ENCODE results near the gene ADCY2.

The ADCY2 gene

GRCh38 chr5:7850395-7851239, 454.7 kb downstream of the ADCY2 start, which contains the start of gene CFAP90:
TSS of gene CFAP90 (minus strand) at chr5:7851133. CDS start at chr5:7851021, 112 bp downstream.
- H3K79me2 ChIP-seq (ENCODE audit: control insufficient read depth, insufficient read depth, low read length): no peaks in the 10 kb centered on the region
- peak within 1 kb of the TSS; percentile 94 for H3K23ac ChIP-seq (ENCODE audit: low read length)
- peak within 1 kb of the TSS; percentile 78 for H3K9ac ChIP-seq (ENCODE audit: low read length)
- H4K5ac ChIP-seq (ENCODE audit: low read length): no peak within 1 kb of the TSS
- peak within 1 kb of the TSS; percentile 55 for H3K4me3 ChIP-seq (ENCODE audit: low read length)
- H3K4ac ChIP-seq (ENCODE audit: low read depth, low read length): no peak within 1 kb of the TSS
- no CpG with 5 or more reads among the region's 76 CpGs for WGBS (ENCODE audit: extremely low coverage, insufficient coverage, low lambda C conversion rate)
- no peak within 1 kb of the TSS for H2AK5ac ChIP-seq (ENCODE audit: low read length)
- H2BK120ac ChIP-seq (ENCODE audit: low read depth, low read length): no peak within 1 kb of the TSS
- peak within 1 kb of the TSS; percentile 89 for H3K56ac ChIP-seq (ENCODE audit: low read length)
- H2BK5ac ChIP-seq (ENCODE audit: low read length): no peak within 1 kb of the TSS
- peak; percentile 95 for DNase-seq
- H4K8ac ChIP-seq (ENCODE audit: low read depth, low read length): no peak within 1 kb of the TSS
- H2BK15ac ChIP-seq (replicated peaks; ENCODE audit: low read depth): no peak within 1 kb of the TSS
- H3K27me3 ChIP-seq (ENCODE audit: insufficient read depth, low read length, poor library complexity): no peaks in the 10 kb centered on the region
- peak within 1 kb of the TSS; percentile 90 for H3K4me2 ChIP-seq (ENCODE audit: low read length)
- peak within 1 kb of the TSS; percentile 33 for H3K18ac ChIP-seq (ENCODE audit: low read length)
- H3K79me1 ChIP-seq (ENCODE audit: low read length): no peaks in the 10 kb centered on the region
- H3K4me1 ChIP-seq (ENCODE audit: control insufficient read depth, low read depth, low read length): no peaks in the 10 kb centered on the region
- peak within 1 kb of the TSS; percentile 55 for H3K27ac ChIP-seq (ENCODE audit: low read depth, low read length)
- no peaks in the 10 kb centered on the region for H3K36me3 ChIP-seq (ENCODE audit: control insufficient read depth, insufficient read depth, low read length)

GRCh38 chr5:7851240-7851592, 455.3 kb downstream of the ADCY2 start:
- Histone ChIP-seq H2BK120ac (ENCODE audit: low read depth, low read length) (no peak overlapping the region), H3K4me1 (ENCODE audit: control insufficient read depth, low read depth, low read length) (no peaks in the 10 kb centered on the region), H4K8ac (ENCODE audit: low read depth, low read length) (no peak overlapping the region), H3K4me3 (ENCODE audit: low read length) (no peak overlapping the region), H3K27ac (ENCODE audit: low read depth, low read length) (no peak overlapping the region), H3K79me2 (ENCODE audit: control insufficient read depth, insufficient read depth, low read length) (no peaks in the 10 kb centered on the region), H2AK5ac (ENCODE audit: low read length) (no peak overlapping the region), H2BK5ac (ENCODE audit: low read length) (no peak overlapping the region), H3K27me3 (ENCODE audit: insufficient read depth, low read length, poor library complexity) (no peaks in the 10 kb centered on the region), H3K4ac (ENCODE audit: low read depth, low read length) (no peak overlapping the region), H3K9ac (ENCODE audit: low read length) (peak overlapping the region; percentile 43), H3K23ac (ENCODE audit: low read length) (peak overlapping the region; percentile 94), H4K5ac (ENCODE audit: low read length) (no peak overlapping the region), H2BK15ac (replicated peaks; ENCODE audit: low read depth) (no peak overlapping the region), H3K79me1 (ENCODE audit: low read length) (no peaks in the 10 kb centered on the region), H3K56ac (ENCODE audit: low read length) (peak overlapping the region; percentile 89), H3K18ac (ENCODE audit: low read length) (no peak overlapping the region), H3K36me3 (ENCODE audit: control insufficient read depth, insufficient read depth, low read length) (no peaks in the 10 kb centered on the region), H3K4me2 (ENCODE audit: low read length) (peak overlapping the region; percentile 52)
- DNase-seq: no peak
- WGBS (ENCODE audit: extremely low coverage, insufficient coverage, low lambda C conversion rate): no CpG with 5 or more reads among the region's 16 CpGs

GRCh38 chr5:7851617-7852289, 455.8 kb downstream of the ADCY2 start:
- H3K9ac ChIP-seq (ENCODE audit: low read length): no peak overlapping the region
- no CpG with 5 or more reads among the region's 8 CpGs for WGBS (ENCODE audit: extremely low coverage, insufficient coverage, low lambda C conversion rate)
- no peak overlapping the region for H2AK5ac ChIP-seq (ENCODE audit: low read length)
- no peak overlapping the region for H2BK15ac ChIP-seq (replicated peaks; ENCODE audit: low read depth)
- no peaks in the 10 kb centered on the region for H3K27me3 ChIP-seq (ENCODE audit: insufficient read depth, low read length, poor library complexity)
- no peak overlapping the region for H3K56ac ChIP-seq (ENCODE audit: low read length)
- no peaks in the 10 kb centered on the region for H3K4me1 ChIP-seq (ENCODE audit: control insufficient read depth, low read depth, low read length)
- no peak overlapping the region for H3K27ac ChIP-seq (ENCODE audit: low read depth, low read length)
- H2BK120ac ChIP-seq (ENCODE audit: low read depth, low read length): no peak overlapping the region
- H3K79me1 ChIP-seq (ENCODE audit: low read length): no peaks in the 10 kb centered on the region
- no peaks in the 10 kb centered on the region for H3K36me3 ChIP-seq (ENCODE audit: control insufficient read depth, insufficient read depth, low read length)
- no peak overlapping the region for H3K4ac ChIP-seq (ENCODE audit: low read depth, low read length)
- H4K5ac ChIP-seq (ENCODE audit: low read length): no peak overlapping the region
- H3K79me2 ChIP-seq (ENCODE audit: control insufficient read depth, insufficient read depth, low read length): no peaks in the 10 kb centered on the region
- H3K4me2 ChIP-seq (ENCODE audit: low read length): no peak overlapping the region
- H3K4me3 ChIP-seq (ENCODE audit: low read length): no peak overlapping the region
- no peak overlapping the region for H2BK5ac ChIP-seq (ENCODE audit: low read length)
- no peak overlapping the region for H3K23ac ChIP-seq (ENCODE audit: low read length)
- no peak for DNase-seq
- no peak overlapping the region for H4K8ac ChIP-seq (ENCODE audit: low read depth, low read length)
- H3K18ac ChIP-seq (ENCODE audit: low read length): no peak overlapping the region

GRCh38 chr5:7852542-7852941, 456.6 kb downstream of the ADCY2 start:
- Histone ChIP-seq H3K56ac (ENCODE audit: low read length) (no peak overlapping the region), H3K9ac (ENCODE audit: low read length) (no peak overlapping the region), H2AK5ac (ENCODE audit: low read length) (no peak overlapping the region), H4K8ac (ENCODE audit: low read depth, low read length) (no peak overlapping the region), H3K79me1 (ENCODE audit: low read length) (no peaks in the 10 kb centered on the region), H3K27me3 (ENCODE audit: insufficient read depth, low read length, poor library complexity) (no peaks in the 10 kb centered on the region), H2BK15ac (replicated peaks; ENCODE audit: low read depth) (no peak overlapping the region), H3K36me3 (ENCODE audit: control insufficient read depth, insufficient read depth, low read length) (no peaks in the 10 kb centered on the region), H3K4me2 (ENCODE audit: low read length) (no peak overlapping the region), H3K4ac (ENCODE audit: low read depth, low read length) (no peak overlapping the region), H3K18ac (ENCODE audit: low read length) (no peak overlapping the region), H4K5ac (ENCODE audit: low read length) (no peak overlapping the region), H3K4me3 (ENCODE audit: low read length) (no peak overlapping the region), H3K27ac (ENCODE audit: low read depth, low read length) (no peak overlapping the region), H3K4me1 (ENCODE audit: control insufficient read depth, low read depth, low read length) (no peaks in the 10 kb centered on the region), H3K23ac (ENCODE audit: low read length) (no peak overlapping the region), H3K79me2 (ENCODE audit: control insufficient read depth, insufficient read depth, low read length) (no peaks in the 10 kb centered on the region), H2BK120ac (ENCODE audit: low read depth, low read length) (no peak overlapping the region), H2BK5ac (ENCODE audit: low read length) (no peak overlapping the region)
- no CpG with 5 or more reads among the region's 1 CpG for WGBS (ENCODE audit: extremely low coverage, insufficient coverage, low lambda C conversion rate)
- DNase-seq: no peak

GRCh38 chr5:7852988-7853387, 457.1 kb downstream of the ADCY2 start:
- H3K79me2 ChIP-seq (ENCODE audit: control insufficient read depth, insufficient read depth, low read length): no peaks in the 10 kb centered on the region
- H3K18ac ChIP-seq (ENCODE audit: low read length): no peak overlapping the region
- H2AK5ac ChIP-seq (ENCODE audit: low read length): no peak overlapping the region
- no peak overlapping the region for H3K23ac ChIP-seq (ENCODE audit: low read length)
- H3K79me1 ChIP-seq (ENCODE audit: low read length): no peaks in the 10 kb centered on the region
- no peak overlapping the region for H2BK5ac ChIP-seq (ENCODE audit: low read length)
- H3K4ac ChIP-seq (ENCODE audit: low read depth, low read length): no peak overlapping the region
- no peak overlapping the region for H2BK15ac ChIP-seq (replicated peaks; ENCODE audit: low read depth)
- H3K27me3 ChIP-seq (ENCODE audit: insufficient read depth, low read length, poor library complexity): no peaks in the 10 kb centered on the region
- no peak overlapping the region for H3K4me2 ChIP-seq (ENCODE audit: low read length)
- no peak overlapping the region for H4K5ac ChIP-seq (ENCODE audit: low read length)
- H3K9ac ChIP-seq (ENCODE audit: low read length): no peak overlapping the region
- H3K4me1 ChIP-seq (ENCODE audit: control insufficient read depth, low read depth, low read length): no peaks in the 10 kb centered on the region
- H3K27ac ChIP-seq (ENCODE audit: low read depth, low read length): no peak overlapping the region
- H2BK120ac ChIP-seq (ENCODE audit: low read depth, low read length): no peak overlapping the region
- H4K8ac ChIP-seq (ENCODE audit: low read depth, low read length): no peak overlapping the region
- no peaks in the 10 kb centered on the region for H3K36me3 ChIP-seq (ENCODE audit: control insufficient read depth, insufficient read depth, low read length)
- H3K56ac ChIP-seq (ENCODE audit: low read length): no peak overlapping the region
- no CpG with 5 or more reads among the region's 2 CpGs for WGBS (ENCODE audit: extremely low coverage, insufficient coverage, low lambda C conversion rate)
- DNase-seq: peak; percentile 52
- H3K4me3 ChIP-seq (ENCODE audit: low read length): no peak overlapping the region

All from mesendoderm (in vitro differentiated cells).